ENCODE results near the gene VCPKMT. TPM values are rescaled to one million over a fixed set of nuclear protein-coding genes. Genes with fewer than 3 reads are reported as not detected.

Gene VCPKMT
- total and polyA plus RNA-seq, 12 donors = 1.9 to 28.5 (median 3.2) TPM

DNA sequence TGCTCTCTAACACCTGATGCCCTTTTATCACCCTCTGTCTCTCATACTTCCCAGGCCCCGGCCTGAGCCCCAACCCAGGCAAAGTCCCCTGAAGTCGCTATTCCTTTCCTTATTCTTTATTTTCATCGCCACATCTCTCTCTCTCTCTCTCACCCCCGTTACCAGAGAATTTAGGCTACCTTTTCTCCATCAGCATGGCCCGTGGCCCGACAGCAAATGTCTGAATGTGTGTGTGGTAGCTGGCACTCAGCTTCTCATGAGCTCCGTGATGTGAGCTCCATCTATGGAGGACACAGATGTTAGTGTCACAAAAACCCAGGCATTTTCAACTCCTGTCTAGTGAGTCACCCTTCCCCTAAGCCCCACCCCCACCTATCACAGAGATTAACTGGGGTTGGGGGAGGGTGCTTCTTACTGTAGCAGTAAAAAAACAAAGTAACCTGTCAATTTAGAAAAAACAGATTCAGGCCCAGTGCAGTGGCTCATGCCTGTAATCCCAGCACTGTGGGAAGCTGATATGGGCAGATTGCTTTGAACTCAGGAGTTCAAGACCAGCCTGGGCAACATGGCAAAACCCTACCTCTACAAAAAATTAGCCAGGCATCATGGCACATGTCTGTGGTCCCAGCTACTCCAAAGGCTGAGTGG, 53.8 kb downstream of the VCPKMT start:
- H3K27ac ChIP-seq = peak overlapping the region in 5 of 10 donors; percentile 69 to 92 (median 78)
- WGBS, 2 donors = 76 to 92% methylated on average over 7 of the region's 7 CpGs

GRCh38 chr14:50061664-50062437, 54.5 kb downstream of the VCPKMT start:
- no peaks in the 10 kb centered on the region for H3K36me3 ChIP-seq
- H3K27me3 ChIP-seq = no peaks in the 10 kb centered on the region
- peak overlapping the region; percentile 41 to 92 (median 74) for H3K27ac ChIP-seq
- ATAC-seq (peak in 6 of 8 donors; percentile 21 to 62 (median 52)), DNase-seq (no peak)
- H3K4me3 ChIP-seq = peak overlapping the region in 1 of 10 donors; percentile 34
- H3K4me1 ChIP-seq = peaks cover 14 to 71% (median 21%) of the 10 kb centered on the region in 9 donors
- intact Hi-C loops (cut with DNase I) = loop anchor here in 1 of 10 donors (5.0 kb wide), 1 partner anchor 60 kb away; no protein-coding TSS in a partner anchor
- 74 to 75% methylated on average over 11 of the region's 11 CpGs for WGBS, 2 donors
- H3K9me3 ChIP-seq = no peaks in the 10 kb centered on the region
- TF ChIP-seq, protein P1, sequence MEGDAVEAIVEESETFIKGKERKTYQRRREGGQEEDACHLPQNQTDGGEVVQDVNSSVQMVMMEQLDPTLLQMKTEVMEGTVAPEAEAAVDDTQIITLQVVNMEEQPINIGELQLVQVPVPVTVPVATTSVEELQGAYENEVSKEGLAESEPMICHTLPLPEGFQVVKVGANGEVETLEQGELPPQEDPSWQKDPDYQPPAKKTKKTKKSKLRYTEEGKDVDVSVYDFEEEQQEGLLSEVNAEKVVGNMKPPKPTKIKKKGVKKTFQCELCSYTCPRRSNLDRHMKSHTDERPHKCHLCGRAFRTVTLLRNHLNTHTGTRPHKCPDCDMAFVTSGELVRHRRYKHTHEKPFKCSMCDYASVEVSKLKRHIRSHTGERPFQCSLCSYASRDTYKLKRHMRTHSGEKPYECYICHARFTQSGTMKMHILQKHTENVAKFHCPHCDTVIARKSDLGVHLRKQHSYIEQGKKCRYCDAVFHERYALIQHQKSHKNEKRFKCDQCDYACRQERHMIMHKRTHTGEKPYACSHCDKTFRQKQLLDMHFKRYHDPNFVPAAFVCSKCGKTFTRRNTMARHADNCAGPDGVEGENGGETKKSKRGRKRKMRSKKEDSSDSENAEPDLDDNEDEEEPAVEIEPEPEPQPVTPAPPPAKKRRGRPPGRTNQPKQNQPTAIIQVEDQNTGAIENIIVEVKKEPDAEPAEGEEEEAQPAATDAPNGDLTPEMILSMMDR (IDR thresholded peaks at IDR 0.05) = no peak

More for the DNA sequence above, 53.8 kb downstream of the VCPKMT start:
- H3K36me3 ChIP-seq = no peaks in the 10 kb centered on the region
- TF ChIP-seq, protein P1 (IDR thresholded peaks at IDR 0.05) = no peak
- no peaks in the 10 kb centered on the region for H3K27me3 ChIP-seq
- H3K4me1 ChIP-seq = peaks cover 14 to 63% (median 21%) of the 10 kb centered on the region in 9 donors
- DNase-seq (no peak), ATAC-seq (peak in 2 of 8 donors; percentile 25 to 35)
- no peaks in the 10 kb centered on the region for H3K9me3 ChIP-seq
- intact Hi-C loops (cut with DNase I) = loop anchor here in 1 of 10 donors (5.0 kb wide), 1 partner anchor 60 kb away; no protein-coding TSS in a partner anchor
- H3K4me3 ChIP-seq = peak overlapping the region in 1 of 10 donors; percentile 34

DNA sequence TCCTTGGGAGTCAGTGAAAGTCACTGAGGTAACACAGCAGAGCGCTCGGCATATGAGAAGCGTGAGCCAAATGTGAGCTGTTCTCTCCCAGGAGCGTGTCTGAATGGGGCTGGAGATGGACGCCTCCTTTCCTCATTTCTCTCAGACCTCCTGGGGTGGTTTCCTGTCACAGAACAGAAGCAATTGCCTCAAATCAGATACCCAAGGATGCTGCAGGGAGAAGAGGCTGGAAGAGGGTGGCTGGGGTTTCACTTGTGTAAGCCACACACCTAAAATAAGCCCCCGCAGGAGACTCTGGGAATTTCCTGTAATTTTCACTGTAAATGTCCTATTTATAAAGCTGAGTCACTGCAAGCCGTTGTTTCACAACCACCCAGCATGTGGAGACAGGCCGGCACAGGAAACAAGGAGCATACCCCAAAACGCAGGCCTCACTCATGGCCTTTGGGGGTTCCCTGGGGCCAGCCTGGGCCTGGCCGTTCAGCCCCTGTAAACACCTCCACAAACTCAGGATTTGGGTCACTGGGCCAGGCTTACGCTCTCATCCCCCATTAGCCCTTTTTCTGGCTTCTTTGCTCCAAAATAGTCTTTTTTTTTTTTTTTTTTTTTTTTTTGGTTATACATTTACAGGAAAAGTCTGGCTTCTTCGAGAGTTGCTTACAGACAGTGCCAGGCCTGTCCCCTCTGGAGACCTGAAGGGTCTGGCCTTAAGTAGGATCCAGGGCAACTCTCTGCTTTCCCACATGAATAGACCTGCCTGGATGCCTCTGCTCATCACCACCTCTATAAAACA, 55.3 kb downstream of the VCPKMT start:
- peak overlapping the region; percentile 41 to 92 (median 74) for H3K27ac ChIP-seq
- WGBS, 2 donors = 39 to 45% methylated on average over 12 of the region's 12 CpGs
- DNase-seq = peak in 1 of 2 donors; percentile 67
- no peak overlapping the region for H3K4me3 ChIP-seq
- peak; percentile 74 to 87 (median 84) for ATAC-seq
- TF ChIP-seq, protein P1 (IDR thresholded peaks at IDR 0.05) = peak in 4 of 9 donors; percentile 10 to 26 (median 16)
- H3K27me3 ChIP-seq = no peaks in the 10 kb centered on the region
- peaks cover 14 to 78% (median 22%) of the 10 kb centered on the region in 9 donors for H3K4me1 ChIP-seq
- H3K36me3 ChIP-seq = no peaks in the 10 kb centered on the region
- H3K9me3 ChIP-seq = no peaks in the 10 kb centered on the region
- intact Hi-C loops (cut with DNase I) = loop anchor here in 1 of 10 donors (5.0 kb wide), 1 partner anchor 59 kb away; no protein-coding TSS in a partner anchor
